Loucy (cell line): ENCODE data around the gene SND1.
A peak's percentile ranks its signal among the peaks of the same experiment; 100 is the strongest.

Experiments
- CTCF ChIP-seq: fragments of 200-600 bp; sonication (generic); conservative IDR thresholded peaks from 2 replicates; pipeline ENCODE4 v1.5.1; 2014; ENCODE audit warnings: mild to moderate bottlenecking, antibody characterized with exemption, low read length
- EZH2phosphoT487 ChIP-seq: fragments of 200-600 bp; IDR thresholded peaks from 2 replicates; pipeline ENCODE4 v1.6.1; 2018; ENCODE audit warnings: antibody characterized with exemption, mild to moderate bottlenecking, moderate library complexity, borderline replicate concordance

GRCh38 chr7:128037081-128037480 lies 385.1 kb downstream of the SND1 start:
- TF ChIP-seq CTCF (0 out of 2 replicates have a peak, but pooled peaks have one; percentile 9), EZH2phosphoT487 (no peak)
